ENCODE results near the gene SETBP1. TPM values are rescaled to one million over a fixed set of nuclear protein-coding genes. Genes with fewer than 3 reads are reported as not detected.

SETBP1 gene
- total RNA-seq, 1 donor: 22.8 TPM

DNA sequence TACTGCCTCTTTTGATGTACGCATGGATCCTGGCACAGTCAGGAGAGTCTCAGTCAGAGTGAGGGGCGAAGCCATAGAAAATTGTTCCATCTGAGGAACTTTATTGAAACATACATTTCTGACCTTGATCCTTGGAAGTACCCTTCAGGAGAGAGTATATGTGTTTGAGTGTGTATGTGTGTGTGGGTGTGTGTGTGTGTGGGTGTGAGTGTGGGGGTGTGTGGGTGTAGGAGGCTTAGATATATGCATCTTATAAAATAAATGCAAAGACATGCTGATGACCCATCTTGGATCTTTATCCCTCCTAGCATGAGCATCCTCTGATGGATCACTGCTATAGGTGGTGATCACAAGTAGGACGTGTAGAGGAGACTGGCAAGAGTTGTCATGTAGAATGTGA lies 93.5 kb downstream of the SETBP1 start:
- Histone ChIP-seq H3K79me2 (ENCODE audit: insufficient read depth, low read length) (no peaks in the 10 kb centered on the region), H3K4me2 (ENCODE audit: insufficient read depth, low read length) (no peak overlapping the region), H3K27ac (ENCODE audit: low read depth, low read length) (no peak overlapping the region), H3K9me3 (ENCODE audit: low read depth, low read length) (no peaks in the 10 kb centered on the region), H3K27me3 (ENCODE audit: insufficient read depth, low read length) (peaks cover 2% of the 10 kb centered on the region), H2AFZ (ENCODE audit: low read length) (no peak overlapping the region), H3K36me3 (ENCODE audit: insufficient read depth, low read length) (no peaks in the 10 kb centered on the region), H4K20me1 (ENCODE audit: insufficient read depth, low read length) (no peaks in the 10 kb centered on the region), H3K4me1 (ENCODE audit: insufficient read depth, low read length) (no peaks in the 10 kb centered on the region), H3K4me3 (ENCODE audit: insufficient read depth, low read length) (no peak overlapping the region)
- TF ChIP-seq, protein P1, sequence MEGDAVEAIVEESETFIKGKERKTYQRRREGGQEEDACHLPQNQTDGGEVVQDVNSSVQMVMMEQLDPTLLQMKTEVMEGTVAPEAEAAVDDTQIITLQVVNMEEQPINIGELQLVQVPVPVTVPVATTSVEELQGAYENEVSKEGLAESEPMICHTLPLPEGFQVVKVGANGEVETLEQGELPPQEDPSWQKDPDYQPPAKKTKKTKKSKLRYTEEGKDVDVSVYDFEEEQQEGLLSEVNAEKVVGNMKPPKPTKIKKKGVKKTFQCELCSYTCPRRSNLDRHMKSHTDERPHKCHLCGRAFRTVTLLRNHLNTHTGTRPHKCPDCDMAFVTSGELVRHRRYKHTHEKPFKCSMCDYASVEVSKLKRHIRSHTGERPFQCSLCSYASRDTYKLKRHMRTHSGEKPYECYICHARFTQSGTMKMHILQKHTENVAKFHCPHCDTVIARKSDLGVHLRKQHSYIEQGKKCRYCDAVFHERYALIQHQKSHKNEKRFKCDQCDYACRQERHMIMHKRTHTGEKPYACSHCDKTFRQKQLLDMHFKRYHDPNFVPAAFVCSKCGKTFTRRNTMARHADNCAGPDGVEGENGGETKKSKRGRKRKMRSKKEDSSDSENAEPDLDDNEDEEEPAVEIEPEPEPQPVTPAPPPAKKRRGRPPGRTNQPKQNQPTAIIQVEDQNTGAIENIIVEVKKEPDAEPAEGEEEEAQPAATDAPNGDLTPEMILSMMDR (IDR thresholded peaks at IDR 0.05; ENCODE audit: extremely low read depth, low read depth, low read length): no peak
- no peak for DNase-seq (ENCODE audit: insufficient read length, low spot score, missing footprints)

DNA sequence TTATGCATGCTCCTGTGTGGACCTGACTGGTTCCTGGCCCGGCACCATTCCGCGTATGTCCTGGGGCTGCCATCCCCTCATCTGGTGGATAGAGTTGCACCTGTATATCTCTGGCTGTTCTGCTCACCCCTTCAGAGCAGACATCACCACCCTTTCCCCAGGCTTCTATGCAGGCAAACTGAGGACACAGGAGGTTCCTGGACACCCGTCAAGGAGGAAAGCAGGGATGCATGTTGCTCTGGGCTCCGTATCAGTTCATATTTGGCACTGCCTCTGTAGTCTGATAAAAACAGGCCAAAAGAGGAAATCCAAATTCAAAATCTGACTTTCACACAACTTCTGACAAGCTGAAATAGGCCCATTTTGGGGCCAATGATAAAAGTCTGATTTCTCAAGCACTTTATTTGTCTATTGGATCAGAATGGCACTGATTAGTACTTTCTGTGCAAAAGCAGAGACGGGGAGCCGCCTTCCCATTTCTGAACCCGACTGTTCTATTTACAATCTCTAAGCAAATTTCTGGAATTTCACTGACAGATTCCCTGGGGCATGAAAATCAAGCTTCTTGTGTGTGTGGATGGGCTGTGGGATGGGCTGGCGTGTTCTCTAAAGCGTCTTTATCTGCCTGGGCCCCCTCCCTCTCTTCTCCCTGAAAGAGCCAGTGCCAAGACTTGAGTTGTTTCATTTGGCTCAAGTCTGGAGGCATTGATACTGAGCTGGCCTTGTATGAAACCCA lies 96.9 kb downstream of the SETBP1 start:
- DNase-seq (ENCODE audit: insufficient read length, low spot score, missing footprints): no peak
- H3K9me3 ChIP-seq (ENCODE audit: low read depth, low read length): no peaks in the 10 kb centered on the region
- no peaks in the 10 kb centered on the region for H4K20me1 ChIP-seq (ENCODE audit: insufficient read depth, low read length)
- no peaks in the 10 kb centered on the region for H3K36me3 ChIP-seq (ENCODE audit: insufficient read depth, low read length)
- no peak overlapping the region for H3K4me2 ChIP-seq (ENCODE audit: insufficient read depth, low read length)
- H3K4me3 ChIP-seq (ENCODE audit: insufficient read depth, low read length): no peak overlapping the region
- H3K4me1 ChIP-seq (ENCODE audit: insufficient read depth, low read length): no peaks in the 10 kb centered on the region
- peaks cover 5% of the 10 kb centered on the region for H3K27me3 ChIP-seq (ENCODE audit: insufficient read depth, low read length)
- TF ChIP-seq, protein P1 (IDR thresholded peaks at IDR 0.05; ENCODE audit: extremely low read depth, low read depth, low read length): no peak
- no peak overlapping the region for H2AFZ ChIP-seq (ENCODE audit: low read length)
- H3K79me2 ChIP-seq (ENCODE audit: insufficient read depth, low read length): no peaks in the 10 kb centered on the region
- H3K27ac ChIP-seq (ENCODE audit: low read depth, low read length): no peak overlapping the region

DNA sequence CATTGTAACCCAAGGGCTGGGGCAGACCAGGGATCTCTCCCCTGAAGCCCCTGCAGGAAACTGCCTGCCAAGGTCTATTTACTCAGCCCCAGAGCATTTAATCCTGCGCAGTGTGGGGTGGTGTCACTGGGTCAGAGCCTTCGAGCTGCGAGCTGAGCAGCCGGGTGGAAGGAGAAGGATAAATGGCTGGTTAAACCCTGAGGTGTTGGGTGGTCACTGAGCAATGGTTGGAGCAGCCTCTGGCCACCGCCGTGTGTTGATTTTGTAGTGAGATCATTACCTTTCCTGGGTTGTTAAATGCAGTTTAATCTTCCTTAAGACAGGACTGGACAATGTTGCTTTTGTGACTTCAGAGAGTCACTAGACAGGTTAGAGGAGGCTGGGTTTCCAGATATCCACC lies 98.1 kb downstream of the SETBP1 start:
- DNase-seq (ENCODE audit: insufficient read length, low spot score, missing footprints): no peak
- H3K27me3 ChIP-seq (ENCODE audit: insufficient read depth, low read length): peaks cover 5% of the 10 kb centered on the region
- H3K4me2 ChIP-seq (ENCODE audit: insufficient read depth, low read length): no peak overlapping the region

DNA sequence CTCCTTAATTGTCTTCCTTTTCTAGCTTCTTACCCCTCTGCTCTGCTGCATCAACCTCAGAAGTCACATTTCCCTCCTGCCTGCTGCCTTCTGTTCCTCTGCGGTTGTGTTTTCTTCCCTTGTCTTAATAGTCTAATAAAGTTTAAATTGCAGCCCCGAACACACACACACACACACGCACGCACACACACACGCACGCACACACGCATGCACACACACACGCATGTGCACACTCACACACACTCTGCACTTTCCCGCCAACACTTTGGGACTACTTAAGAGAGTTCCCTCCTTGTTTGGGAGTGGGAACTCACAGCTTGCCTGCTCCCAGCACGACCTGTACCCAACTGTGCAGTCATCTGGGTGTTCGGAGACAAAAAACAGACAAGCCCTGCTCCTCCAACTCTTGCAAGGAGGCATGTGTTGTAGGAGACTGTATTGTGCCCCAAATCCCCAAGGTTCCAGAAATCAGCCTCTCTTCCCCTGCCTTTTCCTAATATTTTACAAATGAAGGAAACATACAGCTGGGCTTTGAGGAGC lies 99.1 kb downstream of the SETBP1 start:
- TF ChIP-seq, protein P1 (IDR thresholded peaks at IDR 0.05; ENCODE audit: extremely low read depth, low read depth, low read length): no peak
- DNase-seq (ENCODE audit: insufficient read length, low spot score, missing footprints): no peak
- Histone ChIP-seq H3K36me3 (ENCODE audit: insufficient read depth, low read length) (no peaks in the 10 kb centered on the region), H3K27ac (ENCODE audit: low read depth, low read length) (no peak overlapping the region), H3K27me3 (ENCODE audit: insufficient read depth, low read length) (peaks cover 5% of the 10 kb centered on the region), H3K4me1 (ENCODE audit: insufficient read depth, low read length) (no peaks in the 10 kb centered on the region), H3K4me3 (ENCODE audit: insufficient read depth, low read length) (no peak overlapping the region), H4K20me1 (ENCODE audit: insufficient read depth, low read length) (no peaks in the 10 kb centered on the region), H2AFZ (ENCODE audit: low read length) (no peak overlapping the region), H3K4me2 (ENCODE audit: insufficient read depth, low read length) (no peak overlapping the region), H3K79me2 (ENCODE audit: insufficient read depth, low read length) (no peaks in the 10 kb centered on the region), H3K9me3 (ENCODE audit: low read depth, low read length) (no peaks in the 10 kb centered on the region)

More for the DNA sequence above, 98.1 kb downstream of the SETBP1 start:
- TF ChIP-seq, protein P1 (IDR thresholded peaks at IDR 0.05; ENCODE audit: extremely low read depth, low read depth, low read length): no peak
- Histone ChIP-seq H3K79me2 (ENCODE audit: insufficient read depth, low read length) (no peaks in the 10 kb centered on the region), H3K36me3 (ENCODE audit: insufficient read depth, low read length) (no peaks in the 10 kb centered on the region), H3K27ac (ENCODE audit: low read depth, low read length) (no peak overlapping the region), H3K4me3 (ENCODE audit: insufficient read depth, low read length) (no peak overlapping the region), H3K4me1 (ENCODE audit: insufficient read depth, low read length) (no peaks in the 10 kb centered on the region), H4K20me1 (ENCODE audit: insufficient read depth, low read length) (no peaks in the 10 kb centered on the region), H2AFZ (ENCODE audit: low read length) (no peak overlapping the region), H3K9me3 (ENCODE audit: low read depth, low read length) (no peaks in the 10 kb centered on the region)

Data from osteoblast (primary cell).